ENCODE results near the gene LUC7L. TPM values are rescaled to one million over a fixed set of nuclear protein-coding genes. Genes with fewer than 3 reads are reported as not detected.
"Not testable (repeated sequence)": the region's sequence is repeated elsewhere in the genome, so short reads cannot be mapped to it uniquely, and the experiment has no call there.

The LUC7L gene
- total RNA-seq, 2 experiments from 2014 or later, result 61.9 to 65.3 TPM

- Mint-ChIP-seq H3K9me3 (no peaks in the 10 kb centered on the region), H3K4me1 (peaks cover 6% of the 10 kb centered on the region), H3K4me3 (no peak overlapping the region), H3K36me3 (peaks cover 6% of the 10 kb centered on the region), H3K27me3 (peaks cover 29% of the 10 kb centered on the region), H3K27ac (no peak overlapping the region)
- no peak for DNase-seq
Measured at GRCh38 chr16:181565-182021, 47.7 kb downstream of the LUC7L start.

- Mint-ChIP-seq H3K9me3 (no peaks in the 10 kb centered on the region), H3K4me3 (peak overlapping the region; percentile 42), H3K36me3 (peaks cover 6% of the 10 kb centered on the region), H3K27me3 (peaks cover 29% of the 10 kb centered on the region), H3K27ac (no peak overlapping the region), H3K4me1 (peaks cover 6% of the 10 kb centered on the region)
- DNase-seq, result peak; percentile 88
Measured at GRCh38 chr16:180681-181564, 48.3 kb downstream of the LUC7L start.

DNA sequence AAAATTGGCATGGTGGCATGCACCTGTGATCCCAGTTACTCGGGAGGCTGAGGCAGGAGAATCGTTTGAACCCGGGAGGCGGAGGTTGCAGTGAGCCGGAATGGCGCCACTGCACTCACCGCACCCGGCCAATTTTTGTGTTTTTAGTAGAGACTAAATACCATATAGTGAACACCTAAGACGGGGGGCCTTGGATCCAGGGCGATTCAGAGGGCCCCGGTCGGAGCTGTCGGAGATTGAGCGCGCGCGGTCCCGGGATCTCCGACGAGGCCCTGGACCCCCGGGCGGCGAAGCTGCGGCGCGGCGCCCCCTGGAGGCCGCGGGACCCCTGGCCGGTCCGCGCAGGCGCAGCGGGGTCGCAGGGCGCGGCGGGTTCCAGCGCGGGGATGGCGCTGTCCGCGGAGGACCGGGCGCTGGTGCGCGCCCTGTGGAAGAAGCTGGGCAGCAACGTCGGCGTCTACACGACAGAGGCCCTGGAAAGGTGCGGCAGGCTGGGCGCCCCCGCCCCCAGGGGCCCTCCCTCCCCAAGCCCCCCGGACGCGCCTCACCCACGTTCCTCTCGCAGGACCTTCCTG lies 49.1 kb downstream of the LUC7L start, which contains the start of gene HBQ1:
Gene HBQ1, plus strand, starts transcription at position 359 of the 575 bp plus-strand sequence. Its CDS starts 28 bp downstream, at position 387.
- peak within 1 kb of the TSS; percentile 42 for H3K4me3 Mint-ChIP-seq
- H3K27ac Mint-ChIP-seq, result no peak within 1 kb of the TSS
- peaks cover 2% of the 10 kb centered on the region for H3K36me3 Mint-ChIP-seq
- no peaks in the 10 kb centered on the region for H3K9me3 Mint-ChIP-seq
- DNase-seq, result peak; percentile 76
- H3K4me1 Mint-ChIP-seq, result peaks cover 6% of the 10 kb centered on the region
- H3K27me3 Mint-ChIP-seq, result peaks cover 34% of the 10 kb centered on the region

DNA sequence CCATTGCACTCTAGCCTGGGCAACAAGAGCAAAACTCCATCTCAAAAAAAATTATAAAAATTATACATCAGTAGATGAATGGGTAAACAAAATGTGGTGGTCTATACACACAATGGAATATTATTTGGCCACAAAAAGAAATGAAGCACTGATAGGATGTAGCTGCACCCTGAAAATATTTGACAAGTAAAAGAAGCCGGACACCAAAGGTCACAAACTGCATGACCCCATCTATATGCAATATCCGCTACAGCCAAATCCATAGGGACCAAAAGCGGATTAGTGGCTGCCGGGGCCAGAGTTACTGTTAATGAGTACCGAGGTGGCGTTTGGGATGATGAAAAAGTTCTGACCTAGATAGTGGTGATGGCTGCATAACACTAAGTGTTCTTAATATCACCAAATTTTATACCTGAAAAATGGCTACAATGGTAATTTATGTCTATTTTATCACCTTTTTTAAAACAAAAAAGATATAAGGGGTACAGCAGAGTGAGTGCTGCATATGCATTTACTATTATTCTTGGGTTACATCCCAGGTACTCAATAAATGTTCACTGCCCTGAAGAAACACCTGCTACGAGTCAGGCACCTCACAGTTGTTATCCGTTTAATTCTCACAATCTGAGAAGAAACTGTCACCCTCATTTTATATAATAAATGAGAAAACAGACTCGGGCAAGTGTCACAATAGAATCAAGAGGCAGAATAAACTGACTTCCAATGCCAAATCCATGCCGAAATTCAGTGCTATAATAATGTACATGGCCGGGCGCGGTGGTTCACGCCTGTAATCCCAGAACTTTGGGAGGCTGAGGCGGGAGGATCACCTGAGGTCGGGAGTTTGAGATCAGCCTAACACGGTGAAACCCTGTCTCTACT lies 49.8 kb downstream of the LUC7L start:
- H3K27me3 Mint-ChIP-seq, result peaks cover 41% of the 10 kb centered on the region
- no peaks in the 10 kb centered on the region for H3K36me3 Mint-ChIP-seq
- H3K4me1 Mint-ChIP-seq, result peaks cover 8% of the 10 kb centered on the region
- no peak for DNase-seq
- no peak overlapping the region for H3K4me3 Mint-ChIP-seq
- no peak overlapping the region for H3K27ac Mint-ChIP-seq
- no peaks in the 10 kb centered on the region for H3K9me3 Mint-ChIP-seq

- Mint-ChIP-seq H3K4me3 (no peak overlapping the region), H3K27me3 (peaks cover 48% of the 10 kb centered on the region), H3K4me1 (peaks cover 9% of the 10 kb centered on the region), H3K36me3 (no peaks in the 10 kb centered on the region), H3K9me3 (no peaks in the 10 kb centered on the region), H3K27ac (no peak overlapping the region)
- DNase-seq, result no peak
Measured at GRCh38 chr16:178668-179015, 50.6 kb downstream of the LUC7L start.

DNA sequence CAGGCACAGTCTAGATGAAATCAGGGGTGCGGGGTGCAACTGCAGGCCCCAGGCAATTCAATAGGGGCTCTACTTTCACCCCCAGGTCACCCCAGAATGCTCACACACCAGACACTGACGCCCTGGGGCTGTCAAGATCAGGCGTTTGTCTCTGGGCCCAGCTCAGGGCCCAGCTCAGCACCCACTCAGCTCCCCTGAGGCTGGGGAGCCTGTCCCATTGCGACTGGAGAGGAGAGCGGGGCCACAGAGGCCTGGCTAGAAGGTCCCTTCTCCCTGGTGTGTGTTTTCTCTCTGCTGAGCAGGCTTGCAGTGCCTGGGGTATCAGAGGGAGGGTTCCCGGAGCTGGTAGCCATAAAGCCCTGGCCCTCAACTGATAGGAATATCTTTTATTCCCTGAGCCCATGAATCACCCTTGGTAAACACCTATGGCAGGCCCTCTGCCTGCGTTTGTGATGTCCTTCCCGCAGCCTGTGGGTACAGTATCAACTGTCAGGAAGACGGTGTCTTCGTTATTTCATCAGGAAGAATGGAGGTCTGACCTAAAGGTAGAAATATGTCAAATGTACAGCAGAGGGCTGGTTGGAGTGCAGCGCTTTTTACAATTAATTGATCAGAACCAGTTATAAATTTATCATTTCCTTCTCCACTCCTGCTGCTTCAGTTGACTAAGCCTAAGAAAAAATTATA lies 51.1 kb downstream of the LUC7L start:
- Mint-ChIP-seq H3K36me3 (no peaks in the 10 kb centered on the region), H3K9me3 (no peaks in the 10 kb centered on the region), H3K27ac (no peak overlapping the region), H3K4me3 (no peak overlapping the region), H3K27me3 (peaks cover 53% of the 10 kb centered on the region), H3K4me1 (peaks cover 12% of the 10 kb centered on the region)
- DNase-seq, result no peak

- Mint-ChIP-seq H3K4me1 (peaks cover 12% of the 10 kb centered on the region), H3K4me3 (no peak overlapping the region), H3K36me3 (no peaks in the 10 kb centered on the region), H3K27me3 (peaks cover 54% of the 10 kb centered on the region), H3K9me3 (no peaks in the 10 kb centered on the region), H3K27ac (no peak overlapping the region)
- no peak for DNase-seq
Measured at GRCh38 chr16:177394-177822, 51.8 kb downstream of the LUC7L start.

DNA sequence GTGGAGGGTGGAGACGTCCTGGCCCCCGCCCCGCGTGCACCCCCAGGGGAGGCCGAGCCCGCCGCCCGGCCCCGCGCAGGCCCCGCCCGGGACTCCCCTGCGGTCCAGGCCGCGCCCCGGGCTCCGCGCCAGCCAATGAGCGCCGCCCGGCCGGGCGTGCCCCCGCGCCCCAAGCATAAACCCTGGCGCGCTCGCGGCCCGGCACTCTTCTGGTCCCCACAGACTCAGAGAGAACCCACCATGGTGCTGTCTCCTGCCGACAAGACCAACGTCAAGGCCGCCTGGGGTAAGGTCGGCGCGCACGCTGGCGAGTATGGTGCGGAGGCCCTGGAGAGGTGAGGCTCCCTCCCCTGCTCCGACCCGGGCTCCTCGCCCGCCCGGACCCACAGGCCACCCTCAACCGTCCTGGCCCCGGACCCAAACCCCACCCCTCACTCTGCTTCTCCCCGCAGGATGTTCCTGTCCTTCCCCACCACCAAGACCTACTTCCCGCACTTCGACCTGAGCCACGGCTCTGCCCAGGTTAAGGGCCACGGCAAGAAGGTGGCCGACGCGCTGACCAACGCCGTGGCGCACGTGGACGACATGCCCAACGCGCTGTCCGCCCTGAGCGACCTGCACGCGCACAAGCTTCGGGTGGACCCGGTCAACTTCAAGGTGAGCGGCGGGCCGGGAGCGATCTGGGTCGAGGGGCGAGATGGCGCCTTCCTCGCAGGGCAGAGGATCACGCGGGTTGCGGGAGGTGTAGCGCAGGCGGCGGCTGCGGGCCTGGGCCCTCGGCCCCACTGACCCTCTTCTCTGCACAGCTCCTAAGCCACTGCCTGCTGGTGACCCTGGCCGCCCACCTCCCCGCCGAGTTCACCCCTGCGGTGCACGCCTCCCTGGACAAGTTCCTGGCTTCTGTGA lies 52.5 kb downstream of the LUC7L start, which contains the start of gene HBA1:
Gene HBA1, plus strand, starts transcription at position 204 of the 906 bp plus-strand sequence. Its CDS starts 37 bp downstream, at position 241.
- H3K9me3 Mint-ChIP-seq, H3K27ac Mint-ChIP-seq, H3K36me3 Mint-ChIP-seq, H3K4me3 Mint-ChIP-seq: not testable (repeated sequence)
- peaks cover 57% of the 10 kb centered on the region for H3K27me3 Mint-ChIP-seq
- peak; percentile 25 for DNase-seq
- peaks cover 12% of the 10 kb centered on the region for H3K4me1 Mint-ChIP-seq

DNA sequence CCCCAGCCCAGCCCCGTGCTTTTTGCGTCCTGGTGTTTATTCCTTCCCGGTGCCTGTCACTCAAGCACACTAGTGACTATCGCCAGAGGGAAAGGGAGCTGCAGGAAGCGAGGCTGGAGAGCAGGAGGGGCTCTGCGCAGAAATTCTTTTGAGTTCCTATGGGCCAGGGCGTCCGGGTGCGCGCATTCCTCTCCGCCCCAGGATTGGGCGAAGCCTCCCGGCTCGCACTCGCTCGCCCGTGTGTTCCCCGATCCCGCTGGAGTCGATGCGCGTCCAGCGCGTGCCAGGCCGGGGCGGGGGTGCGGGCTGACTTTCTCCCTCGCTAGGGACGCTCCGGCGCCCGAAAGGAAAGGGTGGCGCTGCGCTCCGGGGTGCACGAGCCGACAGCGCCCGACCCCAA lies 53.2 kb downstream of the LUC7L start:
- not testable (repeated sequence) for H3K27ac Mint-ChIP-seq, H3K36me3 Mint-ChIP-seq, H3K4me3 Mint-ChIP-seq, DNase-seq, H3K9me3 Mint-ChIP-seq
- peaks cover 12% of the 10 kb centered on the region for H3K4me1 Mint-ChIP-seq
- peaks cover 63% of the 10 kb centered on the region for H3K27me3 Mint-ChIP-seq

DNA sequence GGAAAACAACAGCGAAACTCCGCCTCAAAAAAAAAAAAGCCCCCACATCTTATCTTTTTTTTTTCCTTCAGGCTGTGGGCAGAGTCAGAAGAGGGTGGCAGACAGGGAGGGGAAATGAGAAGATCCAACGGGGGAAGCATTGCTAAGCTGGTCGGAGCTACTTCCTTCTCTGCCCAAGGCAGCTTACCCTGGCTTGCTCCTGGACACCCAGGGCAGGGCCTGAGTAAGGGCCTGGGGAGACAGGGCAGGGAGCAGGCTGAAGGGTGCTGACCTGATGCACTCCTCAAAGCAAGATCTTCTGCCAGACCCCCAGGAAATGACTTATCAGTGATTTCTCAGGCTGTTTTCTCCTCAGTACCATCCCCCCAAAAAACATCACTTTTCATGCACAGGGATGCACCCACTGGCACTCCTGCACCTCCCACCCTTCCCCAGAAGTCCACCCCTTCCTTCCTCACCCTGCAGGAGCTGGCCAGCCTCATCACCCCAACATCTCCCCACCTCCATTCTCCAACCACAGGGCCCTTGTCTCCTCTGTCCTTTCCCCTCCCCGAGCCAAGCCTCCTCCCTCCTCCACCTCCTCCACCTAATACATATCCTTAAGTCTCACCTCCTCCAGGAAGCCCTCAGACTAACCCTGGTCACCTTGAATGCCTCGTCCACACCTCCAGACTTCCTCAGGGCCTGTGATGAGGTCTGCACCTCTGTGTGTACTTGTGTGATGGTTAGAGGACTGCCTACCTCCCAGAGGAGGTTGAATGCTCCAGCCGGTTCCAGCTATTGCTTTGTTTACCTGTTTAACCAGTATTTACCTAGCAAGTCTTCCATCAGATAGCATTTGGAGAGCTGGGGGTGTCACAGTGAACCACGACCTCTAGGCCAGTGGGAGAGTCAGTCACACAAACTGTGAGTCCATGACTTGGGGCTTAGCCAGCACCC lies 54.0 kb downstream of the LUC7L start:
- DNase-seq, result no peak
- H3K36me3 Mint-ChIP-seq, result no peaks in the 10 kb centered on the region
- H3K4me3 Mint-ChIP-seq, result no peak overlapping the region
- H3K4me1 Mint-ChIP-seq, result peaks cover 12% of the 10 kb centered on the region
- H3K27ac Mint-ChIP-seq, result no peak overlapping the region
- peaks cover 70% of the 10 kb centered on the region for H3K27me3 Mint-ChIP-seq
- H3K9me3 Mint-ChIP-seq, result no peaks in the 10 kb centered on the region

DNA sequence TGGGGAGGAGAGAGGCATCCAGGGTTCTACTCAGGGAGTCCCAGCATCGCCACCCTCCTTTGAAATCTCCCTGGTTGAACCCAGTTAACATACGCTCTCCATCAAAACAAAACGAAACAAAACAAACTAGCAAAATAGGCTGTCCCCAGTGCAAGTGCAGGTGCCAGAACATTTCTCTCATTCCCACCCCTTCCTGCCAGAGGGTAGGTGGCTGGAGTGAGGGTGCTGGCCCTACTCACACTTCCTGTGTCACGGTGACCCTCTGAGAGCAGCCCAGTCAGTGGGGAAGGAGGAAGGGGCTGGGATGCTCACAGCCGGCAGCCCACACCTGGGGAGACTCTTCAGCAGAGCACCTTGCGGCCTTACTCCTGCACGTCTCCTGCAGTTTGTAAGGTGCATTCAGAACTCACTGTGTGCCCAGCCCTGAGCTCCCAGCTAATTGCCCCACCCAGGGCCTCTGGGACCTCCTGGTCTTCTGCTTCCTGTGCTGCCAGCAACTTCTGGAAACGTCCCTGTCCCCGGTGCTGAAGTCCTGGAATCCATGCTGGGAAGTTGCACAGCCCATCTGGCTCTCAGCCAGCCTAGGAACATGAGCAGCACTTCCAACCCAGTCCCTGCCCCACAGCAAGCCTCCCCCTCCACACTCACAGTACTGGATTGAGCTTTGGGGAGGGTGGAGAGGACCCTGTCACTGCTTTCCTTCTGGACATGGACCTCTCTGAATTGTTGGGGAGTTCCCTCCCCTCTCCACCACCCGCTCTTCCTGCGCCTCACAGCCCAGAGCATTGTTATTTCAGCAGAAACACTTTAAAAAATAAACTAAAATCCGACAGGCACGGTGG lies 55.1 kb downstream of the LUC7L start:
- H3K4me1 Mint-ChIP-seq, result peaks cover 15% of the 10 kb centered on the region
- H3K4me3 Mint-ChIP-seq, result not testable (repeated sequence)

DNA sequence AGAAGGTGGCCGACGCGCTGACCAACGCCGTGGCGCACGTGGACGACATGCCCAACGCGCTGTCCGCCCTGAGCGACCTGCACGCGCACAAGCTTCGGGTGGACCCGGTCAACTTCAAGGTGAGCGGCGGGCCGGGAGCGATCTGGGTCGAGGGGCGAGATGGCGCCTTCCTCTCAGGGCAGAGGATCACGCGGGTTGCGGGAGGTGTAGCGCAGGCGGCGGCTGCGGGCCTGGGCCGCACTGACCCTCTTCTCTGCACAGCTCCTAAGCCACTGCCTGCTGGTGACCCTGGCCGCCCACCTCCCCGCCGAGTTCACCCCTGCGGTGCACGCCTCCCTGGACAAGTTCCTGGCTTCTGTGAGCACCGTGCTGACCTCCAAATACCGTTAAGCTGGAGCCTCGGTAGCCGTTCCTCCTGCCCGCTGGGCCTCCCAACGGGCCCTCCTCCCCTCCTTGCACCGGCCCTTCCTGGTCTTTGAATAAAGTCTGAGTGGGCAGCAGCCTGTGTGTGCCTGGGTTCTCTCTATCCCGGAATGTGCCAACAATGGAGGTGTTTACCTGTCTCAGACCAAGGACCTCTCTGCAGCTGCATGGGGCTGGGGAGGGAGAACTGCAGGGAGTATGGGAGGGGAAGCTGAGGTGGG lies 55.9 kb downstream of the LUC7L start:
- H3K27me3 Mint-ChIP-seq, result peaks cover 72% of the 10 kb centered on the region
- not testable (repeated sequence) for H3K36me3 Mint-ChIP-seq, H3K27ac Mint-ChIP-seq, H3K9me3 Mint-ChIP-seq, H3K4me3 Mint-ChIP-seq, DNase-seq
- peaks cover 15% of the 10 kb centered on the region for H3K4me1 Mint-ChIP-seq

More for the DNA sequence above, 55.1 kb downstream of the LUC7L start:
- not testable (repeated sequence) for H3K9me3 Mint-ChIP-seq, DNase-seq, H3K36me3 Mint-ChIP-seq, H3K27ac Mint-ChIP-seq
- peaks cover 71% of the 10 kb centered on the region for H3K27me3 Mint-ChIP-seq
